Activated CD4-positive, alpha-beta T cell treated with anti-CD3 and anti-CD28 coated beads, Interleukin-2, Interleukin-4, amounts not matched to agents 100 ng/mL and 50 ng/mL, durations not matched to agents 16 hours and 8 hours (primary cell): ENCODE data around the gene PRR30.
"Not testable (repeated sequence)": the region's sequence is repeated elsewhere in the genome, so short reads cannot be mapped to it uniquely, and the experiment has no call there.

Source experiments
- DNase-seq: peaks from one replicate; pipeline ENCODE4 v3.0.0-alpha.2; 2020; ENCODE audit warnings: low spot score

The PRR30 gene

GRCh38 chr2:27128668-27129571 lies 10.3 kb downstream of the PRR30 start:
- no peak for DNase-seq

GRCh38 chr2:27127883-27128667 lies 11.1 kb downstream of the PRR30 start:
- DNase-seq, result no peak

- no peak for DNase-seq
Observed at GRCh38 chr2:27126252-27126710, 12.9 kb downstream of the PRR30 start.

- no peak for DNase-seq
Observed at GRCh38 chr2:27125104-27125503, 14.1 kb downstream of the PRR30 start.

- peak; percentile 28 for DNase-seq
Observed at GRCh38 chr2:27123302-27124150, 15.7 kb downstream of the PRR30 start, which contains the start of gene ABHD1. Gene ABHD1, plus strand, starts transcription at chr2:27123815. Its CDS starts 134 bp downstream, at chr2:27123949.

GRCh38 chr2:27122791-27123190 lies 16.4 kb downstream of the PRR30 start:
- no peak for DNase-seq

- no peak for DNase-seq
Observed at GRCh38 chr2:27121906-27122305, 17.3 kb downstream of the PRR30 start.

- not testable (repeated sequence) for DNase-seq
Observed at GRCh38 chr2:27119330-27119670, 19.9 kb downstream of the PRR30 start.

GRCh38 chr2:27118525-27119329 lies 20.5 kb downstream of the PRR30 start, which contains the start of gene CGREF1:
Gene CGREF1, minus strand, starts transcription at chr2:27119128. Its CDS starts 14,762 bp downstream, at chr2:27104366.
- no peak for DNase-seq

GRCh38 chr2:27117995-27118524 lies 21.1 kb downstream of the PRR30 start:
- no peak for DNase-seq

GRCh38 chr2:27115519-27115918 lies 23.7 kb downstream of the PRR30 start:
- DNase-seq, result no peak

- not testable (repeated sequence) for DNase-seq
Observed at GRCh38 chr2:27111392-27112078, 27.7 kb downstream of the PRR30 start.

- not testable (repeated sequence) for DNase-seq
Observed at GRCh38 chr2:27110603-27111352, 28.4 kb downstream of the PRR30 start.

- no peak for DNase-seq
Observed at GRCh38 chr2:27109083-27109482, 30.1 kb downstream of the PRR30 start.

- no peak for DNase-seq
Observed at GRCh38 chr2:27108221-27108620, 31.0 kb downstream of the PRR30 start.

- no peak for DNase-seq
Observed at GRCh38 chr2:27105981-27106380, 33.2 kb downstream of the PRR30 start.

- no peak for DNase-seq
Observed at GRCh38 chr2:27102329-27102728, 36.9 kb downstream of the PRR30 start.

- DNase-seq, result no peak
Observed at GRCh38 chr2:27100036-27100435, 39.2 kb downstream of the PRR30 start.

- no peak for DNase-seq
Observed at GRCh38 chr2:27099334-27099955, 39.8 kb downstream of the PRR30 start.
